ENCODE data around the gene APBB1. TPM values are rescaled to one million over a fixed set of nuclear protein-coding genes. Genes with fewer than 3 reads are reported as not detected.
A peak's percentile ranks its signal among the peaks of the same experiment; 100 is the strongest.

The APBB1 gene
- total RNA-seq, 2 donors from 2014 or later, result 51.5 to 51.6 TPM

DNA sequence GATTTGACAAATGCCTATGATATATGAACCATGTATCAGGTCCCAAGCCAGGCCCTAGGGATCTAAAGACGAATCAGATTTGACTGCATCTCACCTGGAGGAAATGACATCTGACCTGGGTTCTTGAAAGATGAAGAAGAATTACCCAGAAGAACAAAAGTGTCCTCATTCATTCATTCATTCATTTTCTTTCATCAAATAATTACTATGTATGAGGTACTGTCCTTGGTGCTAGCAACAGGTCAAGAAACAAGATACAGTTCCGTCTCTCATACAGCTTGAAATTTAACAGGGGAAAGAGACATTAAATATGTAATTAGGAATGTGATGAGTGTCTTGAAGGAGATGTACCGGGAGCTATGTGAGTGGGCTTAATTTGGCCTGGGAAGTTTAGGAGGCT is 1.8 kb upstream of the APBB1 start:
- H3K4me1 Mint-ChIP-seq, result no peaks in the 10 kb centered on the region
- DNase-seq, result no peak
- H3K27ac ChIP-seq (ENCODE audit: low read depth, low read length), result no peak overlapping the region
- H3K9me3 Mint-ChIP-seq, result no peaks in the 10 kb centered on the region
- H3K4me3 Mint-ChIP-seq, result no peak overlapping the region
- H3K9me3 ChIP-seq (ENCODE audit: control insufficient read depth, low read length), result no peaks in the 10 kb centered on the region
- H3K4me1 ChIP-seq (ENCODE audit: control insufficient read depth, insufficient read depth, low read length), result no peaks in the 10 kb centered on the region
- no peaks in the 10 kb centered on the region for H3K36me3 ChIP-seq (ENCODE audit: control insufficient read depth, insufficient read depth, low read length)
- peaks cover 49% of the 10 kb centered on the region for H3K27me3 Mint-ChIP-seq (ENCODE audit: insufficient read depth)
- no peaks in the 10 kb centered on the region for H3K36me3 Mint-ChIP-seq (ENCODE audit: low read depth)
- H3K27ac Mint-ChIP-seq, result no peak overlapping the region
- 85 to 86% methylated on average over 2 to 3 of the region's 3 CpGs for WGBS, 2 experiments (ENCODE audit: insufficient coverage in 1 of 2, insufficient read length in 1 of 2)
- peaks cover 38% of the 10 kb centered on the region for H3K27me3 ChIP-seq (ENCODE audit: control insufficient read depth, insufficient read depth, low read length, poor library complexity, severe bottlenecking)
- H3K4me3 ChIP-seq (ENCODE audit: low read length), result no peak overlapping the region
- TF ChIP-seq, protein P1, sequence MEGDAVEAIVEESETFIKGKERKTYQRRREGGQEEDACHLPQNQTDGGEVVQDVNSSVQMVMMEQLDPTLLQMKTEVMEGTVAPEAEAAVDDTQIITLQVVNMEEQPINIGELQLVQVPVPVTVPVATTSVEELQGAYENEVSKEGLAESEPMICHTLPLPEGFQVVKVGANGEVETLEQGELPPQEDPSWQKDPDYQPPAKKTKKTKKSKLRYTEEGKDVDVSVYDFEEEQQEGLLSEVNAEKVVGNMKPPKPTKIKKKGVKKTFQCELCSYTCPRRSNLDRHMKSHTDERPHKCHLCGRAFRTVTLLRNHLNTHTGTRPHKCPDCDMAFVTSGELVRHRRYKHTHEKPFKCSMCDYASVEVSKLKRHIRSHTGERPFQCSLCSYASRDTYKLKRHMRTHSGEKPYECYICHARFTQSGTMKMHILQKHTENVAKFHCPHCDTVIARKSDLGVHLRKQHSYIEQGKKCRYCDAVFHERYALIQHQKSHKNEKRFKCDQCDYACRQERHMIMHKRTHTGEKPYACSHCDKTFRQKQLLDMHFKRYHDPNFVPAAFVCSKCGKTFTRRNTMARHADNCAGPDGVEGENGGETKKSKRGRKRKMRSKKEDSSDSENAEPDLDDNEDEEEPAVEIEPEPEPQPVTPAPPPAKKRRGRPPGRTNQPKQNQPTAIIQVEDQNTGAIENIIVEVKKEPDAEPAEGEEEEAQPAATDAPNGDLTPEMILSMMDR (conservative IDR thresholded peaks at IDR 0.05), result no peak
- no peak overlapping the region for H3K9ac ChIP-seq (ENCODE audit: extremely low read depth, low read length, poor library complexity, severe bottlenecking)

DNA sequence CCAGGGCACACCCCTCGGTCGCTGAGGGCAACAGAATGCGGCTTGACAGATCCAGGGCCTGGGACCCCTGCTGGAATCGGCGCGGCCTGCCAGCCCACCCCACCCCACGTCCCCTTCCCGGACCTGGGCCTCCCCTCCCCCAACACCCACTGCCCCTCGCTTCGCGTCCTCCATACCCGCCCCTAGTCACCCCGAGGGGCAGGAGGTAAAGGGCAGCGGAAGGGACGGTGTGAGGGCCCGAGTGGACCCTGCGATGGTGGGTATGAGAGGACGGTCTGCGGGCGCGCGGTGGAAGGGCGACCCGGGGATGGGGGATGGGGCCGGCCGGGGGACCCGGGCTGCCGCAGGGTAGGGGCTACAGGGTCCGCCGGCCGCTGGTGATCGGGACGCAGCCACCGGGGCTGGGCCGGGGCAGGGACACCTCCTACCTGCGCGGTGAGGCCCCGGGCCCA is 311 bp downstream of the APBB1 start:
- Mint-ChIP-seq H3K27me3 (ENCODE audit: insufficient read depth) (peaks cover 33% of the 10 kb centered on the region), H3K4me1 (no peaks in the 10 kb centered on the region), H3K9me3 (no peaks in the 10 kb centered on the region), H3K36me3 (ENCODE audit: low read depth) (no peaks in the 10 kb centered on the region), H3K27ac (no peak overlapping the region), H3K4me3 (no peak overlapping the region)
- no peaks in the 10 kb centered on the region for H3K36me3 ChIP-seq (ENCODE audit: control insufficient read depth, insufficient read depth, low read length)
- TF ChIP-seq, protein P1 (conservative IDR thresholded peaks at IDR 0.05), result peak; percentile 22
- H3K27me3 ChIP-seq (ENCODE audit: control insufficient read depth, insufficient read depth, low read length, poor library complexity, severe bottlenecking), result peaks cover 28% of the 10 kb centered on the region
- no peak overlapping the region for H3K27ac ChIP-seq (ENCODE audit: low read depth, low read length)
- peak overlapping the region; percentile 80 for H3K4me3 ChIP-seq (ENCODE audit: low read length)
- H3K9ac ChIP-seq (ENCODE audit: extremely low read depth, low read length, poor library complexity, severe bottlenecking), result peak overlapping the region; percentile 56
- H3K9me3 ChIP-seq (ENCODE audit: control insufficient read depth, low read length), result no peaks in the 10 kb centered on the region
- 0 to 2% methylated on average over 11 to 37 of the region's 38 CpGs for WGBS, 2 experiments (ENCODE audit: insufficient coverage in 1 of 2, insufficient read length in 1 of 2)
- H3K4me1 ChIP-seq (ENCODE audit: control insufficient read depth, insufficient read depth, low read length), result no peaks in the 10 kb centered on the region
- peak; percentile 85 for DNase-seq

DNA sequence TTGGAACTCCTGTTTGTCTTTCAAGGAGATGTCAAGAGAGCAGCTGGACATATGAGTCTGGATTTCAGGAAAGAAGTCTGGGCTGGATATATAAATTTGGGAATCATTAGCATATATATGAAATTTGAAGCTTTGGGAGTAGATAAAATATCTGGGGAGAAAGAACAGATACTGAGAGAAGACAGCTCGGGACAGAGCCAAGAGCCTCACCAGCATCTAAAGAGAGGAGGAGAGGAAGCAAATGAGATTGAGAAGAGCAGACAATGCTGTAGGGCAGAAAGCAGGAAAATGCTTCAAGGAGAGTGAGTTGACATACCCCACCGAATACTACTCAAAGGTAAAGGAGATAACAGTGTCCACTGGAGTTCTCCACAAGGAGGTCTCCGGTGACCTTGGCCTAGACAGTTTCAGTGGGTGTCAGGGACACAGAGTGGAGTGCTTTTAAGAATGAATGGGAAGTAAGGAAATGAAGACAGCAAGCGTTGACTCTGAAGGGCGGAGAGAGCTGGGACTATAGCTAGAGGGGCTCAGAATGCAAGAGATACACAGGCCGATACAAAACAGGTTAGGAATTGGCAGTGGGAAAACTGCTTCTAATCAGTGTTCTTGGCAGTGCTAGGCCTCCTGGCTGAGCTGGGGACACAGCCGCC is 862 bp downstream of the APBB1 start:
- H3K9me3 ChIP-seq (ENCODE audit: control insufficient read depth, low read length), result no peaks in the 10 kb centered on the region
- H3K27me3 Mint-ChIP-seq (ENCODE audit: insufficient read depth), result peaks cover 28% of the 10 kb centered on the region
- H3K36me3 ChIP-seq (ENCODE audit: control insufficient read depth, insufficient read depth, low read length), result no peaks in the 10 kb centered on the region
- peaks cover 3% of the 10 kb centered on the region for H3K4me1 Mint-ChIP-seq
- DNase-seq, result no peak
- H3K9me3 Mint-ChIP-seq, result no peaks in the 10 kb centered on the region
- no peaks in the 10 kb centered on the region for H3K36me3 Mint-ChIP-seq (ENCODE audit: low read depth)
- H3K4me3 ChIP-seq (ENCODE audit: low read length), result peak overlapping the region; percentile 80
- no peaks in the 10 kb centered on the region for H3K4me1 ChIP-seq (ENCODE audit: control insufficient read depth, insufficient read depth, low read length)
- no peak overlapping the region for H3K27ac Mint-ChIP-seq
- TF ChIP-seq, protein P1 (conservative IDR thresholded peaks at IDR 0.05), result no peak
- no peak overlapping the region for H3K27ac ChIP-seq (ENCODE audit: low read depth, low read length)
- 54 to 57% methylated on average over 7 of the region's 7 CpGs for WGBS, 2 experiments (ENCODE audit: insufficient coverage in 1 of 2, insufficient read length in 1 of 2)
- H3K27me3 ChIP-seq (ENCODE audit: control insufficient read depth, insufficient read depth, low read length, poor library complexity, severe bottlenecking), result peaks cover 23% of the 10 kb centered on the region
- H3K9ac ChIP-seq (ENCODE audit: extremely low read depth, low read length, poor library complexity, severe bottlenecking), result peak overlapping the region; percentile 1
- H3K4me3 Mint-ChIP-seq, result no peak overlapping the region

All from endodermal cell (in vitro differentiated cells).